ENCODE measurements around the gene CFAP53. TPM values are rescaled to one million over a fixed set of nuclear protein-coding genes. Genes with fewer than 3 reads are reported as not detected.

CFAP53 gene
- total RNA-seq, 1 experiment from 2014 or later = 0.15 TPM

DNA sequence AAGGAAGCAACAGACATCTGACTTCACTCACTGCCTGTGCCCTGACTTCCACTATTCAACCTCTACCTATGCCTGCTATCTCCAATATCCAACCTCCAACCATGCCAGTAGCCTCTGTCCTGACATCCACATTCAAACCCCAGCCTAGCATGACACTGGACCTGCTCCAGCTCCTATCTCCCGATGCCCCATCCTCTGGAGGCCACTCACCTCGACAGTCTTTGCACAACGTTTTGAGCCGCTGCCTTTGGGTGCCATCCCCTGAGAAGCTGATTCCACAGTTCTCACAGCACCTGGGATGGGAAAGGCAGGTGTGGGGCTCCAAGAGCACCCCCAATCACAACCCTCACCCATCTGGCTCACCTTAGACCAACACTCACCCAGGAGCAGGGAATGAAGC, 10.2 kb upstream of the CFAP53 start:
- no peak overlapping the region for H3K14ac ChIP-seq (ENCODE audit: insufficient read depth, low read length)
- peaks cover 5% of the 10 kb centered on the region for H3K23me2 ChIP-seq (ENCODE audit: insufficient read length, low read depth, low read length, poor library complexity, severe bottlenecking)
- H4K8ac ChIP-seq (replicated peaks; ENCODE audit: insufficient read length, low read depth, low read length) = no peak overlapping the region
- H3K79me2 ChIP-seq (ENCODE audit: insufficient read depth, low read length) = no peaks in the 10 kb centered on the region; the same call in 1 of the 2 replicates
- no peak overlapping the region for H2BK12ac ChIP-seq (ENCODE audit: insufficient read length, low read depth, low read length)
- no peaks in the 10 kb centered on the region for H3K9me3 ChIP-seq (ENCODE audit: control insufficient read depth, low read depth, low read length)
- Mint-ChIP-seq H3K27me3 (ENCODE audit: low read depth) (no peaks in the 10 kb centered on the region; the same call in 1 of the 2 replicates), H3K4me3 (no peak overlapping the region), H3K9me3 (no peaks in the 10 kb centered on the region), H3K4me1 (peaks cover 9% of the 10 kb centered on the region in 2 experiments), H3K36me3 (ENCODE audit: insufficient read depth in 1 of 3, low read depth in 3 of 3) (peaks cover 34 to 68% (median 65%) of the 10 kb centered on the region in 3 experiments; a peak in 6 of 7 replicates), H3K27ac (no peak overlapping the region; a peak in 1 of 7 replicates)
- no peak overlapping the region for H3K18ac ChIP-seq (ENCODE audit: insufficient read length, low read depth, low read length)
- H4K91ac ChIP-seq (ENCODE audit: insufficient read length, low read depth, low read length) = no peak overlapping the region
- H3K23ac ChIP-seq (ENCODE audit: insufficient read length, low read depth, low read length) = no peak overlapping the region
- no peaks in the 10 kb centered on the region for H3K4me1 ChIP-seq (ENCODE audit: insufficient read depth, low read length)
- H3K79me1 ChIP-seq (ENCODE audit: insufficient read depth, low read depth, low read length, poor library complexity, severe bottlenecking) = no peaks in the 10 kb centered on the region
- no peak overlapping the region for H4K5ac ChIP-seq (ENCODE audit: insufficient read length, low read depth, low read length)
- H2AFZ ChIP-seq (ENCODE audit: low read length) = no peak overlapping the region
- no peak for DNase-seq
- H2BK120ac ChIP-seq (ENCODE audit: low read depth, low read length, poor library complexity, severe bottlenecking) = no peak overlapping the region
- no peak overlapping the region for H2BK15ac ChIP-seq (ENCODE audit: low read depth, low read length)
- H3K9ac ChIP-seq (ENCODE audit: extremely low read depth, insufficient read length, low read length) = no peak overlapping the region
- no peaks in the 10 kb centered on the region for H3K27me3 ChIP-seq (ENCODE audit: insufficient read depth, low read length)
- no peak overlapping the region for H3K4me2 ChIP-seq (ENCODE audit: insufficient read depth, insufficient read length, low read length)
- no peak overlapping the region for H3K27ac ChIP-seq (ENCODE audit: insufficient read length, low read depth, low read length)
- no peak overlapping the region for H3K4ac ChIP-seq (ENCODE audit: low read depth, low read length)
- WGBS (ENCODE audit: extremely low coverage, insufficient read length, low lambda C conversion rate) = no CpG with 5 or more reads among the region's 4 CpGs
- TF ChIP-seq, protein P1, sequence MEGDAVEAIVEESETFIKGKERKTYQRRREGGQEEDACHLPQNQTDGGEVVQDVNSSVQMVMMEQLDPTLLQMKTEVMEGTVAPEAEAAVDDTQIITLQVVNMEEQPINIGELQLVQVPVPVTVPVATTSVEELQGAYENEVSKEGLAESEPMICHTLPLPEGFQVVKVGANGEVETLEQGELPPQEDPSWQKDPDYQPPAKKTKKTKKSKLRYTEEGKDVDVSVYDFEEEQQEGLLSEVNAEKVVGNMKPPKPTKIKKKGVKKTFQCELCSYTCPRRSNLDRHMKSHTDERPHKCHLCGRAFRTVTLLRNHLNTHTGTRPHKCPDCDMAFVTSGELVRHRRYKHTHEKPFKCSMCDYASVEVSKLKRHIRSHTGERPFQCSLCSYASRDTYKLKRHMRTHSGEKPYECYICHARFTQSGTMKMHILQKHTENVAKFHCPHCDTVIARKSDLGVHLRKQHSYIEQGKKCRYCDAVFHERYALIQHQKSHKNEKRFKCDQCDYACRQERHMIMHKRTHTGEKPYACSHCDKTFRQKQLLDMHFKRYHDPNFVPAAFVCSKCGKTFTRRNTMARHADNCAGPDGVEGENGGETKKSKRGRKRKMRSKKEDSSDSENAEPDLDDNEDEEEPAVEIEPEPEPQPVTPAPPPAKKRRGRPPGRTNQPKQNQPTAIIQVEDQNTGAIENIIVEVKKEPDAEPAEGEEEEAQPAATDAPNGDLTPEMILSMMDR (conservative IDR thresholded peaks at IDR 0.05) = no peak
- no peak overlapping the region for H2BK20ac ChIP-seq (ENCODE audit: low read depth, low read length, poor library complexity, severe bottlenecking)
- H3T11ph ChIP-seq (ENCODE audit: low read length) = no peak overlapping the region
- H3K56ac ChIP-seq (ENCODE audit: insufficient read length, low read depth, low read length) = no peak overlapping the region
- no peak overlapping the region for H2BK5ac ChIP-seq (ENCODE audit: insufficient read length, low read length)
- no peaks in the 10 kb centered on the region for H4K20me1 ChIP-seq (ENCODE audit: control insufficient read depth, insufficient read depth, insufficient read length)
- H2AK5ac ChIP-seq (ENCODE audit: insufficient read length, low read length) = no peak overlapping the region
